Ovary (tissue), 3 donors: ENCODE data around the gene SYNPO2.
"Not testable (repeated sequence)": the region's sequence is repeated elsewhere in the genome, so short reads cannot be mapped to it uniquely, and the experiment has no call there.

Experiments
- POLR2A ChIP-seq: fragments of 450-650 bp; IDR thresholded peaks from one replicate; pipeline ENCODE4 v1.6.1; 2017; ENCODE audit warnings: antibody characterized with exemption, mild to moderate bottlenecking, moderate library complexity
- TF ChIP-seq, protein P1 (sequence below), 3 donors: fragments of 450-650 bp in 2 of 3; fragments of 200-600 bp in 1 of 3; IDR thresholded peaks; one replicate each; pipeline versions ENCODE4 v1.5.1 to v1.8.0; 2016 to 2022; ENCODE audit warnings: antibody characterized with exemption in 3 of 3, mild to moderate bottlenecking in 1 of 3
- donor health status: DM: no; HTN: no; CAD: no.

DNA sequence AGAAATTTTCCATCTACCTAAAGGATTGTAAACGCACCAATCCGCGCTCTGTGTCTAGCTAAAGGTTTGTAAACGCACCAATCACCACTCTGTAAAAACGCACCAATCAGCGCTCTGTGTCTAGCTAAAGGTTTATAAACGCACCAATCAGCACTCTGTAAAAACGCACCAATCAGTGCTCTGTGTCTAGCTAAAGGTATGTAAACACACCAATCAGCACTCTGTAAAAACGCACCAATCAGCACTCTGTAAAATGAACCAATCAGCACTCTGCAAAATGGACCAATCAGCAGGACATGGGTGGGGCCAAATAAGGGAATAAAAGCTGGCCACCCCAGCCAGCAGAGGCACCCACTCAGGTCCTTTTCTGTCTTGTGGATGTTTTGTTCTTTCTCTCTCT is 10.1 kb upstream of the SYNPO2 start:
- TF ChIP-seq, protein P1, sequence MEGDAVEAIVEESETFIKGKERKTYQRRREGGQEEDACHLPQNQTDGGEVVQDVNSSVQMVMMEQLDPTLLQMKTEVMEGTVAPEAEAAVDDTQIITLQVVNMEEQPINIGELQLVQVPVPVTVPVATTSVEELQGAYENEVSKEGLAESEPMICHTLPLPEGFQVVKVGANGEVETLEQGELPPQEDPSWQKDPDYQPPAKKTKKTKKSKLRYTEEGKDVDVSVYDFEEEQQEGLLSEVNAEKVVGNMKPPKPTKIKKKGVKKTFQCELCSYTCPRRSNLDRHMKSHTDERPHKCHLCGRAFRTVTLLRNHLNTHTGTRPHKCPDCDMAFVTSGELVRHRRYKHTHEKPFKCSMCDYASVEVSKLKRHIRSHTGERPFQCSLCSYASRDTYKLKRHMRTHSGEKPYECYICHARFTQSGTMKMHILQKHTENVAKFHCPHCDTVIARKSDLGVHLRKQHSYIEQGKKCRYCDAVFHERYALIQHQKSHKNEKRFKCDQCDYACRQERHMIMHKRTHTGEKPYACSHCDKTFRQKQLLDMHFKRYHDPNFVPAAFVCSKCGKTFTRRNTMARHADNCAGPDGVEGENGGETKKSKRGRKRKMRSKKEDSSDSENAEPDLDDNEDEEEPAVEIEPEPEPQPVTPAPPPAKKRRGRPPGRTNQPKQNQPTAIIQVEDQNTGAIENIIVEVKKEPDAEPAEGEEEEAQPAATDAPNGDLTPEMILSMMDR (IDR thresholded peaks at IDR 0.05): not testable (repeated sequence)
- not testable (repeated sequence) for TF ChIP-seq POLR2A
